GM12892 (cell line): ENCODE results near the gene FAM168B.

ENCODE experiments used
- POLR2A ChIP-seq: IDR thresholded peaks from 2 replicates; pipeline ENCODE4 v1.6.1; 2011; ENCODE audit warnings: low read depth, low read length, control low read depth
- POLR2AphosphoS5 ChIP-seq: IDR thresholded peaks from 2 replicates; pipeline ENCODE4 v1.6.1; 2011; ENCODE audit warnings: low read depth, low read length, control low read depth

DNA sequence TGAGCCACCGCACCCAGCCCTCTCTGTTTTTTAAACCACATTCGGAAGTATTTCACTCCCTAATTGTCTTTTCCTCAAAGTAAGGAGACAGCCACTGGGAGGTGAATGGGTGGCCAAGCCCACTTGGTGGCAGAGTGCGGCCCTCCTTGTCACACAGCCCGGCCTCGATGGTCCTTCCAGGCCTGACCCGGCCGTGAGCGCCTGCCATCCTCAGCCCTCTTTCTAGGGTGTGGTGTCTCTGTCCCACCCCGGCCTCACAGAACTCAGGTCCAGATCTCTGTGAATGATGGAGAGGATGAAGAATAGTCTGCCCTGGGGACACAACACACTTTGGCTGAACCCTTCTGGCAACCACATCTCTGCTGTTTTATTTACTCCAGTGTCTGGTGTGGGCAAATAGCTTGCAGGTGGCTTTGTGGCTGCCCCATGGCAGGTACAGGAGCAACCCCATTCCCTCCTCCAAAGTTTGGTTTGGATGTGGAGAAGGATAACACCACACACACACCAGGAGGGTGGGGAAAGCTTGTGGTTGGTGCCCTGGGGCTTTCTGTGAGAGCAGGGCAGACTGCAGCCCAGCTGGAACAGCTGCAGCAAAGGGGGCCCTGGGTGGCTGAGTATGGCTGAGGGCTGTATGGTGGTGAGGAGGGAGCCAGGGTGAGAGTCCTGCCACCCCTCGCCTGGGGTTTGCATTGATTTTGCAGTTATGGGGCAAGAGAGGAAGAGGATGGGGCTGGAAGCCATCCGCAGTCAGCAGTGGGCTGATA, 88.6 kb downstream of the FAM168B start:
- TF ChIP-seq POLR2AphosphoS5 (no peak), POLR2A (no peak)
